ENCODE data around the gene AMER3. TPM values are rescaled to one million over a fixed set of nuclear protein-coding genes. Genes with fewer than 3 reads are reported as not detected.
"Not testable (repeated sequence)": the region's sequence is repeated elsewhere in the genome, so short reads cannot be mapped to it uniquely, and the experiment has no call there.

Gene AMER3
- total RNA-seq, 1 experiment from 2014 or later, result not detected

- CTCF ChIA-PET, result no interaction called here
- DNase-seq (ENCODE audit: low spot score), result no peak
- TF ChIP-seq CTCF (conservative IDR thresholded peaks at IDR 0.05; ENCODE audit: low read depth, low read length) (no peak), EZH2 (IDR thresholded peaks at IDR 0.05; ENCODE audit: borderline replicate concordance, low read depth, low read length, poor library complexity, severe bottlenecking) (no peak)
- Histone ChIP-seq H3K4me1 (ENCODE audit: insufficient read depth, low read length, poor library complexity, severe bottlenecking) (peaks cover 8% of the 10 kb centered on the region), H3K27me3 (replicated peaks; ENCODE audit: insufficient read depth, low read depth, low read length, poor library complexity) (peaks cover 45% of the 10 kb centered on the region), H3K4me3 (ENCODE audit: low read depth, low read length, poor library complexity, severe bottlenecking) (no peak overlapping the region), H3K27ac (ENCODE audit: low read depth, low read length, poor library complexity, severe bottlenecking) (no peak overlapping the region), H3K36me3 (ENCODE audit: insufficient read depth, low read length, poor library complexity, severe bottlenecking) (no peaks in the 10 kb centered on the region), H3K9me3 (ENCODE audit: low read depth, low read length, poor library complexity, severe bottlenecking) (no peaks in the 10 kb centered on the region)
- intact Hi-C loops (cut with micrococcal nuclease; ENCODE audit: unreplicated experiment), result no loop called here
- POLR2A ChIA-PET (ENCODE audit: low non-redundant PET), result no interaction called here
- BruUV-seq (replicated peaks), result no TSS peak
Observed at GRCh38 chr2:130729322-130730299, 25.7 kb upstream of the AMER3 start.

GRCh38 chr2:130732257-130732656 is 23.1 kb upstream of the AMER3 start:
- H3K4me1 ChIP-seq (ENCODE audit: insufficient read depth, low read length, poor library complexity, severe bottlenecking); H3K4me3 ChIP-seq (ENCODE audit: low read depth, low read length, poor library complexity, severe bottlenecking); DNase-seq (ENCODE audit: low spot score); H3K36me3 ChIP-seq (ENCODE audit: insufficient read depth, low read length, poor library complexity, severe bottlenecking); POLR2A ChIA-PET (ENCODE audit: low non-redundant PET); H3K27ac ChIP-seq (ENCODE audit: low read depth, low read length, poor library complexity, severe bottlenecking); CTCF ChIA-PET; BruUV-seq (replicated peaks); H3K9me3 ChIP-seq (ENCODE audit: low read depth, low read length, poor library complexity, severe bottlenecking); intact Hi-C loops (cut with micrococcal nuclease; ENCODE audit: unreplicated experiment): not testable (repeated sequence)
- peaks cover 41% of the 10 kb centered on the region for H3K27me3 ChIP-seq (replicated peaks; ENCODE audit: insufficient read depth, low read depth, low read length, poor library complexity)

- POLR2A ChIA-PET (ENCODE audit: low non-redundant PET), result no interaction called here
- Histone ChIP-seq H3K27ac (ENCODE audit: low read depth, low read length, poor library complexity, severe bottlenecking) (no peak overlapping the region), H3K4me3 (ENCODE audit: low read depth, low read length, poor library complexity, severe bottlenecking) (no peak overlapping the region), H3K4me1 (ENCODE audit: insufficient read depth, low read length, poor library complexity, severe bottlenecking) (no peaks in the 10 kb centered on the region), H3K27me3 (replicated peaks; ENCODE audit: insufficient read depth, low read depth, low read length, poor library complexity) (peaks cover 37% of the 10 kb centered on the region), H3K9me3 (ENCODE audit: low read depth, low read length, poor library complexity, severe bottlenecking) (no peaks in the 10 kb centered on the region), H3K36me3 (ENCODE audit: insufficient read depth, low read length, poor library complexity, severe bottlenecking) (no peaks in the 10 kb centered on the region)
- CTCF ChIA-PET, result no interaction called here
- DNase-seq (ENCODE audit: low spot score), result no peak
- BruUV-seq (replicated peaks), result no TSS peak
- TF ChIP-seq CTCF (conservative IDR thresholded peaks at IDR 0.05; ENCODE audit: low read depth, low read length) (no peak), EZH2 (IDR thresholded peaks at IDR 0.05; ENCODE audit: borderline replicate concordance, low read depth, low read length, poor library complexity, severe bottlenecking) (no peak)
- intact Hi-C loops (cut with micrococcal nuclease; ENCODE audit: unreplicated experiment), result no loop called here
Observed at GRCh38 chr2:130735200-130735599, 20.1 kb upstream of the AMER3 start.

GRCh38 chr2:130736487-130736886 is 18.9 kb upstream of the AMER3 start:
- no TSS peak for BruUV-seq (replicated peaks)
- Histone ChIP-seq H3K36me3 (ENCODE audit: insufficient read depth, low read length, poor library complexity, severe bottlenecking) (no peaks in the 10 kb centered on the region), H3K27ac (ENCODE audit: low read depth, low read length, poor library complexity, severe bottlenecking) (no peak overlapping the region), H3K9me3 (ENCODE audit: low read depth, low read length, poor library complexity, severe bottlenecking) (no peaks in the 10 kb centered on the region), H3K4me3 (ENCODE audit: low read depth, low read length, poor library complexity, severe bottlenecking) (no peak overlapping the region), H3K27me3 (replicated peaks; ENCODE audit: insufficient read depth, low read depth, low read length, poor library complexity) (peaks cover 29% of the 10 kb centered on the region), H3K4me1 (ENCODE audit: insufficient read depth, low read length, poor library complexity, severe bottlenecking) (no peaks in the 10 kb centered on the region)
- POLR2A ChIA-PET (ENCODE audit: low non-redundant PET), result no interaction called here
- intact Hi-C loops (cut with micrococcal nuclease; ENCODE audit: unreplicated experiment), result no loop called here
- DNase-seq (ENCODE audit: low spot score), result no peak
- CTCF ChIA-PET, result no interaction called here
- TF ChIP-seq EZH2 (IDR thresholded peaks at IDR 0.05; ENCODE audit: borderline replicate concordance, low read depth, low read length, poor library complexity, severe bottlenecking) (no peak), CTCF (conservative IDR thresholded peaks at IDR 0.05; ENCODE audit: low read depth, low read length) (no peak)
